Right hindlimb (tissue), 1 donor: ENCODE data around the gene ADD2.

Source experiments
- DNase-seq: peaks from one replicate; pipeline ENCODE4 v3.0.0-alpha.2; 2018

Gene ADD2

DNA sequence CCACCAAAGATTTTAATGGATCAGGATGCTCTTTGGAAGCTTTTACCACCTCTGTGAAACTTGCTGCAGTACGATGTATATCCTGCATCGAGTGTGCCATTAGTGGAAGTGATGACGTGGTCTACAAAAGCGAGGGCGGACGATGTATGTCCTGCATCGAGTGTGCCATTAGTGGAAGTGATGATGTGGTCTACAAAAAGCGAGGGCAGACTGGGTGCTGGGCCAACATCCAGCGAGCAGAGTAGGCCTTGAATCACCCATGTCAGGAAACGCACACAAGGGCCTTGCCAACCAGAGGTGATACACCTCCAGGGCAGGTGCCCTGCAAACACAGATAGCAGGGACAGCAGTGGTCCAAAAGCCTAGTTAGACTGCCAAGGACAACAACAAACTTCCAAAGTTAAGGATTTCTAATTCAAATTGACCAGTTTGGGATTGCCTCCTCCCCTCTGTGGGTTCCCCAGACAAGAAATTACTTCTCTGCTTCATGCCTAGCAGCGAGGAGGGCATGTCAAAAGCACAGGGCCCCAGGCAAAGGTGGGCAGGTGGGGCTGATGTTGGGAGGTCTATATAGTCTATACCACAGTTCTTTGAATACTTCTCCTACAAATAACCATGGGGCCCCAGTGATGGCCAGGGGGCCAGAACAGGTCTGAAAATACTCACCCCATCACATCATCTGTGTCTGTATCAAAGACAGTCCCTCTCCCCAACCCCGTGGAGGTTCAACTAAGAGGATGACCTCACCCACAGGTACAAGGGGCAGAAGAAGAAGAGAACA is 70.2 kb downstream of the ADD2 start:
- no peak for DNase-seq

DNA sequence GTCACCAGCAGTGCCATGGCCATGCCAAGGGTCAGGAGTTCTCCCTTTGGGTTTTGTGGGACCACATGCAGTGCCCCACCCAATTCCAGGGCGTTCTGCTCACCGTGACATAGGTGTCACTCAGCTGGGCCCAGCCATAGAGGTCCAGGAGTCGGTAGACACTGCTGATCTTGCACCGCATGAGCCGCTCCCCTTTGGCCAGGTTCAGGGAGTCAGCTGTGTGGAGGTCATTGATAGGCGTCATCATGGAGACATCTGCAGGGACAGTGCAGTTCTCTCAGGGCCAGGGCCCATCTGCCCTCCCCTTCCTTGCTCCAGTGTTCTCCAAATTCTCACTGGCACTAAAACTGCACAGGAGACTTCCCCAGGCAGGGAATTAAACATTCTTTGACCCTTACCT is 71.9 kb downstream of the ADD2 start:
- DNase-seq: no peak

DNA sequence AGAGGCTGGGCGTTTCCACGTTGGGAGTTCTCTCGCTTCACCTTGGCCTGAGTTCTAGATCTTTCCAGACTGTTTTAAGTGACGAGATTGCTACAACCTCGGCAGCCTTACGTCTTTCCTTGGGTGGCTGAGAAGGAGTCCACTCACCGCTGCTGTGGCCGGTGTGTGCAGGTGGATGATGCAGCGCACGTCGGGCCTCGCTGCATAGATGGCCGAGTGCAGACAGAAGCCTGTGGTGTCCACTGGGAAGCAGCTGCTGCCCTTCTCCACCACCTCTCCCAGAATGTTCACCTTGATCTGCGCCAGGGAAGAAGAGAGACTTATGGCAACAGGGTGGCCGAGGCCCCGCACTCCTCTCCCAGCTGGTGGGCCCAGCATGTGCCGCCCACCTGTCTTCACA is 75.7 kb downstream of the ADD2 start:
- no peak for DNase-seq

DNA sequence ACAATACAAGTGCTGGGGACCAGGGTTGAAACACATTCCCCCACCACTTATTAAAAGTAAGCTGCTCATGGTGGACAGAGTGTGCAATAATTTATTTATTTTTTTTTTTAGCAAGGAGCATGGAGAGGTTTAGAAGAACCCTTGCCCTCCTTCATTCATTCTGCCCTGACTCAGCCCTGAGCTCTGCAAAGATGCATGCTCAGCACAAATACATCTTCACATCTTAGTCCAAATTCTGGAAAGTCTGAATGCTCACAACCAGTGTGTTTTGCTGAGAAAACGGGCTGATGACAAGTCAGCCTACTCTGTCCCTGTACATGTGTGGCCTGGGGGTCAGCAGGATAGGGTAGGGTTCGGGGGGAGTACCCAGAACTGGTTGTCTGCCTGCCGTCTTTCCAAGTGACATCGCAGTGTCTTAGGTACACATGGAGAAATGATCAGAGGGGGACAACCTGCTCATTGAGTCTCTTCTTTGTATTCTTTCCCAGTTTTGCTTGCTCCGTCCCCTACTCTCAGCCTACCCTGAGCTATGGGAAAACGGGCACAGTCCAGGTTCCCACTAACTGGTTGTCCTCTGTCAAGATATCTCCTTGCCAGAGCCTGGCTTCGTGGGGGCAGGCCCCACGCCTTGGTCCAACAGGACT is 76.4 kb downstream of the ADD2 start:
- DNase-seq: no peak

DNA sequence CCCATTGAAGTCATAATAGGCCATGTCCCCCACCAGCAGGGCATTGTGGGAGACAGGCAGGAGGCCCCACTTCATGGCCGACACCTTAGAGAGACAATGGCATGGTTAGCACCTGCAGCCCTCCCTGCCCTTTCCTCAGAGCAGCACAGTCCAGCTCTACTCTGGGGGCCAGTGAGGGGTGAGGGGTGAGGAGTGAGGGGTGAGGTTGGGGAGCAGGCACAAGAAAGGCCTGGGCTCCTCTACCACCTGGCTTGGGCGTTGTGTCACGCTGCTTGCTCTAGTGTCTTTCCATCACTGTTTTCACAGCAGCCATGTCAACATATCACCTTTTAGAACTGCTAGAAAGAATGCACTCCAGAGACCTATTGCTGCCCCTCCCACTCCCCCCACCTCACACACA is 77.2 kb downstream of the ADD2 start:
- no peak for DNase-seq

DNA sequence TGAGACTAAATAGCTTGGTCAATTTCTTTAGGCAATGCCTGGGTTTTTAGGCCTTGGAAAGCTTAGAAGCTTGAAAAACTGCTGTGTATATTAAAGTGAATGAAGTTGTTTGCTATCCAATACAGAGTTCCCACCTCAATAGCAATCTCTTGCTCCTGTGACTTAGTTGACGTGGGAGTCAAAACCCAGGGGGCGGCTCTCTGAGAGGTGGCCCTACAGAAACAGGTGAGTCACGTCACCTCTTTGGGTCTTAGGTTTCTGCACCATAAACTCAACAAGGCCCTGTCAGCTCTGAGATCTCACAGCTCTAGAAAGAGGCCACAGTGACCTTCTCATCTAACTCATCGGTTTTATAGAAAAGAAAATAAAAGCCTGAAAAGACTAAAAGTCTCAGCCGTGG is 79.6 kb downstream of the ADD2 start:
- DNase-seq: no peak

DNA sequence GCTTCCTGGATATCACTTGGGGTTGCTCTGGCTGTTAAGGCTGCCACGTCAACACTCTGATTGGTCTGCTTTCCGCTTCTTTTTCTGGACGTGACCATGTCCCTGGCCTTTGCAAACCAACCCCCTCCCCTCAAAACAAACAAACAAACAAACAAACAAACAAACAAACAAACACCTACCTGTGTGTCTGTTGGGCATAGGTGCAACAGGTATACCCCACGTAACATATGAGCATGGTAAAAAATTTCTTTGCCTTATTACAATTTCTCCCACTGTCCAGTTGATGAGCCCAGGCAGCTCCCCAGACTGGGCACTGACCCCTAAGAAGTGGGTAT is 80.6 kb downstream of the ADD2 start:
- DNase-seq: no peak

DNA sequence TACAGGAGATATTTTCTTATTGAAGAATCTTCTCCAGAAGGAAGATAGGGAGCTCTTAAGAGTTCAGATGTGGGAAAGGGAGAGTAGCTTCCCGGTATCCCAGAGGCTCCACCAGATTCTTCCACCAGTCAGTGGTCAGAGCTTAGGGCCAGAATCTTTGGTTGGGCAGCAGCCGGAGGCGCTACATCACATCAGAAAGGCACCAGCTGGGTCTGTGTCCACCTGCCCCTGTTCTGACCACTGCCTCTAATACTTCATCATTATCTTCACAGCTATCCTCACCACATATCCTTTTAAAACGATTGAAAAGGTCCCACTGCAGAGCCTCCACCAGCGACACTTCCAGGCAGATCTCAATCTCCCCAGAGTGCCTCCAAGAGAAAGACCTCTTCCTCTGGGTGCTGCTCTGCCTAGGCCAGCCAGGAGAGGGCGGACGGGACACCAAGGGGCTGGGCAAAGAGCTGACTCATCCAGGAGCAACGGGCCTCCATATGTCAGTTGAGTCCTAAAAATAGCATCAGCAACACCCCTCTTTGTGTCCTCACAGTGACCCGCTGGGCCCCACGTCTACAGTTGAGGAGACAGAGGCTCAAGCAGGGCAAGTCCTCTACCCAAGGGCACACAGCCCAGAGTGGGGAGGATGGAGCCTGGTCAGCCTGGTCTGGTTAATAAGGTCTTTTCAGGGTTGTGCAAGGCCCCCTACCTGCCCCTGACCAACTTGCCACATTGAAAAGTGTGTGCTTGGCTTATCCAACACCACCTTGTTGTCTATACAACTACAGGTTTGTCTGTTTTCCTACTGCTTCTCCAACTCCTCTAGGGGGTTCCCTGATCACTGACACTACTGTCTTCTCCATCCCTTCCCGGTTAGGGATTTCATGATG is 81.2 kb downstream of the ADD2 start:
- peak; percentile 37 for DNase-seq

DNA sequence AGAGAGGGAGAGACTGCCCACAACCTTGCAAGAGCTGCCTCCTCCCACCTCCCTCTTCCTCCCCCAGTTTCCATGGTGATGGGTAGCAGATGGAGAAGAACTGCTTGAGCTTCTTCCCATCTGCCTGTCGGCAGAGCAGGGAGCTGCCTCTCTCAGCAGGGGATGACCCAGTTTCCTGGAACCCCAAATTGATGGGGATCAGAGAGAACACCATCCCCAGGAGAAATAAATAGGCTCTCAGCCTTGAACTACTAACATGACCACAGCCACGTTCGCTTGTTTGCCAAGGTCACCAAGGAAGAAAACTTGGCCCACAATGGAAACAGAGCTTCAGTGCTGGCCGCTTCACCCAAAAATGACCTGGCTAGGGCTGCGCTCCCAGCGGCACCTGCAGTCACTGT is 82.2 kb downstream of the ADD2 start:
- no peak for DNase-seq

DNA sequence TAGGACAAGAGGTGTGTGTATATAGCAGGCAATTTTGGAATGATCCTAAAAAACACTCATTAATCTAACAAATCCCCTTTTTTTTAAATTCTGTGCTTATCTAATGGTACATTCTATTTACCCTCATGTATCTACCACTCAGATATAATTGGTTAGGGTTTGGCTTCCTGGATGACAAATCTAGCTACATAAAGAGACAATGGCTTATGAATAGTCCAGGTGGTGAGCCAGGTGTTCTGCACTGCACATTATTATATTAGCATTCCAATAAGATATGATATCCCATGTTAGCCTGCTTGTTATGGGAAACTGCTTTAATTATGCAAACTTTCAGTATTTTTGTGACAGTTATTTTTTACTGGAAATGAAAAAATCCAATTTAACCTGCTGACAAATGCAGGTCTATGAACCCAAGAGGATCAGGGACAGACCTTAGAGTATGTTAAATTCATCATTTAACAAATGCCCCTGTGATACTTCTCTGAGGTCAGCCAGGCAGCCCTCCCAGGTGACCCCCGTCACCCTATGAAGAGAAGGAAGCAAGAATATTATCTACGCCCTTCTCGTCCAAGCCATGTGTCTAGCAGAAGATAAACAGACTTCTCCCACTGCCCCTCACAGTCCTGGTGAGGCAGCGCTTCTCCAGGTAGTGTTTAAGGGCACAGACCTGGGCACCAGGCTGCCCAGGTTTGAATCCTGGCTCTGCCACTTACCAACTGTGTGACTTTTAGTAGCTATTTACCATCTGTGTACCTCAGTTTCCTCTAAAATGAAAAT is 83.0 kb downstream of the ADD2 start:
- no peak for DNase-seq

DNA sequence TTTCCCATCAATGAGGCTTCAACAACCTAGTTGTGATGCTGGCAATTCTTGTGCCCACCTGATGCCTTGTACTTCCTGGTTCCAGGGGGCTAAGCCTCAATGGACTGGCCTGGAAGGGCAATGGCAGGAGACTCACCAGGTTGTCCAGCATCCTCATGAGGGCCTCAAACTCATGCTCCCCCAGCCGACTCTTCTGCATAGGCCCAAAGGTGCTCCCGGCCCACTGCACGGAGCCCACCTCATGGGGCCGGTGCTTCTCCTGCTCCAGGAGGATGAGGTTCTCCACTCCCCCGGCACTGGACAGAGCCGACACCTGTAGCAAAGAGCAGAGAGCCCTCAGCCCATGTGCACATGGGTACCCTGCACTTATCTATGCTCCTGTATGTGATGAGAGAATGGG is 84.5 kb downstream of the ADD2 start:
- DNase-seq: no peak

DNA sequence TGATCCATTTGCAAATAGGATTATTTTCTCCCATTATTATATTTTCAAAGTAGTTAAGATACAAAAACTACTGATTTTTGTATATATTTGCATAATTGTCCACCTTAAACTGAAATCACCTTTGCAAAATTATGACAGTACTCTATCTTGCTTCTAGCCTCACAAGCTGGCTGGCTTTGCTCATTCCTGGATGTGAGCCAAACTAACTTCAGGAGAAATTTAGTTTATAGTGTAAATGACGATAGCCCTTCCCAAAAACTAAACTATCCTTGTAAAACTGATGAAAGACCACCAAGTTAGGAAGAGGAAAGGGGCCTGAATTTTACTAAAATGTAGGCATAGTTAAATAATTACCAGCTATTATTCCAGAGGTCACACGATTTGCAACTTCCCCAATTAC is 87.3 kb downstream of the ADD2 start:
- DNase-seq: no peak

DNA sequence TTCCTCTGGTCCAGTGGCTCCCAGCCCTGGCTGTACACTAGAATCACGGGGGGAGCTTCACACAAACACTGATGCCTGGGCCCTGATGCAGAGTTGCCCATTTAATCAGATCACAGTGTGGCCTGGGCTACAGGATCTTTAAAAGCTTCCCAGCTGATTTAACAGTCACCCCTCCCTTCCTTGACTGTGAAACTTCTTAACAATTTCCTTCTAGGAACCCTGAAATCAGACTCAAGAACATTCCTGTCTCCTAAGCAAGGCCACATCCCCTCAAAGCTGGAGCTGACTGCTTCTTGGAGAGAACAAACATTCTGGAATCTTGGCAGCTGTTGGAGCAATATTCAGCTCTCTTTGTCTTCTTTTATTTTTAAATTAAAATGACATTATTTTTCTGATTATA is 88.7 kb downstream of the ADD2 start:
- DNase-seq: no peak

DNA sequence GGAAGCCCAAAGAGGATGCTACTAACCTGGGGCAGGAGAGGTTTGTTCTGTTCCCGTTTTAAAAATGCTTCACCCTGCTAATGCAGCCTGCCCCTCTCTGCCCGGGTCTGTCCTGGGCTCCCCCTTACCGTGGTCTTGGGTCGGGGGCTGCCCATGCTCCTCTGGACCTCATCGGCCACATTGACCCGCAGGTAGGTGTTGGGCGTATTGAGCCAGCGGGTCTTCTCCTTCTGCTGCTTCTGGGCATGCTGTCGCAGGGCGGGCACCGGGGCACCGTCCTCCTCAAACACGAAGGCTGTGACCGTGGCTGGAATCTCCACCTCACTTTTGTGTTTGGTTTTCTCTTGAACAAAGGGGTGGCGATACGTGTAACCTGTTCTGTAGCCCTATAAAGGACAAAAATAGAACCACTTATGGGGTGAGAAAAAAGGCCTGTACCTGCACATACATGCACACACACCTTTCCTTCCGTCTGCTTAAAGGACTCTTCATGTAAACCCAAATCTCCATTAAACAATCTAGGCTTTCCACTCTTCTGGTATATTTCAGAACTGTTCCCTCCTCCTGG is 89.3 kb downstream of the ADD2 start:
- DNase-seq: no peak

DNA sequence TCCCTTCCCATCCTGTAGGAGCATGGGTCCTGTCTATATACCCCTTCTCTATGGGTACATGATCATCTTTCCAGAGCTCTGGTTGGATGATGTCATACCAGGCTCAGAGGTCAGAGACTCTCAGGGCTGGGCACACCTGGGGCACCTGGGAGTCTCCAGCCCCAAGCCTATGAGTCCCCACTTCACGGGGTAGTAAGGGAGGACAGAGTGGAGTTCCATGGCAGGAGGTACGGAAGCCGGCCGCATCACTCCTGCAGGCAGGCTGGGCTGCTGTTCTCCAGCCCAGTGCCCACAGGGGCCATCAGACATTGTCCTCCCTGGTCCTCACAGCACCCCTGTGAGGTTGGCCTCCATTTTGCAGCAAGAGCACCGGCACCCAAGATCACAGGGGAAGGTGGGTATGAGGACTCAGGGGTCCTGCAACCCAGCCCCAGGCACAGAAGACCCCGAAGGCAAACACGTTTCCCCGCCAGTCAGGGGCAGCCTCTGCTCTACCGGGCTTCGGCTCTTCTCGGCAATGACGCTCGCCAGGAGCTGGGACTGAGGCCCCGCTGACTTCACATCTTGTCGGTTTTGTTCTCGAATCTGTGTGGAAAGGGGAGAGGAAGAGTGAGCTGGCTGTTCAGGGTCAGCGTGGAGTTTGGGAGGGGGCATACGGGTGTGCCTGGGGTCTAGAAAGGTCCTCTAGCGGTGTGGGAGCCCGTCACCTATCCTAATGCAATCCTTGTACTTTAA is 91.5 kb downstream of the ADD2 start:
- no peak for DNase-seq

DNA sequence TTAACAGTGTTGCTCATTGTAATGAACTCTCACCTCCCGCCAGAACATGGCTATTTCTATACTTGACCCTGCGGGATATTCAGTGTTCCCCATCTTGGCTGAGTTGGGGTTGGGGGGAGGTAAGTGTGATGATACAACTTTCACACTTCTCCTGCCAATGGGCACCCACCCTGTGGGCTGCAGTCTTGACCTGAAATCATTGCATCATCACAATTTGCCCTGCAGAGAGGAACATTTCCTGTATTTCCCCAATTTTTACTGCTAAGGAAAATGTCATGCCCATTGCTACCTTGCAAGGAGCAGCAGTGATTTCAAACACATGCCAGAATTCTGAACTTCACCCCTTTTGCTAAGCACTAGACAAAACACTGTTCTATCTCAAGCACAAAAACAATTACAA is 92.1 kb downstream of the ADD2 start:
- DNase-seq: no peak

DNA sequence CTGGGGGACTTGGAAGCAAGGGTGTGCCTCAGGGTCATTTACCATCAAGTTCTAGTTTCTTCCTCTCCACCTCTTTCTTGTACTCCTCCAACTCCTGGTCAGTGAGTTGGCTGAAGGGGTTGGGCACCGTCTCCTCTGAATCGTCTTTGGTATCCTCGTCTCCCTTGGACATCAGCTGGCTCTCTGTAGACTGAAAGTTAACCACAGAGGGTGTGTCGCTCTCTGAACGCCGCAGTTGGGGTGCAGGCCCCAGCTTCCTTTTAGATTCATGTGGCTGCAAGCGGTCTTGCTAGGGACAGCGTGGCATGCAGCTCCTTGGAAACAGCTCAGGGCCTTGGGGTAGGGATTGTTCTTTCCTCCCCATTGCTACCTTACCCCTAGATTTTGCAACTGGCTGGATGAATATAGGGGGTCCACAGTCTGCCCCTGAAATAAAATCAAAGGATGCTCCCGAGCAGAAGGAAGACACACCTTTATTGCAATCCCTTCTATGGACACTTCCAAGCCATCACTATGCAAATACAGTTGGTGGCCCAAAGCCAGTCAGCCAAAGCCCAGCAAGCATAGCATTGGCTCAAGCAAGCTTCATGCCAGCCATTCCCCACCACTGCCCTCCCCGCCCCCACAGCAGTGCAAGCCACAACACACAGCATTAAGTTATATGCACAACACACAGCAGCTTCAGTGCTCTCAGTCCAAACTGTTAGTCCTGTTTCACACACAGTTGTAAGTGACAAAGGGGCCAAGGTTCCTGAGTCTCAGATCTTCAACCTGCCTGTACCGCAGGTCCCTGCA is 93.2 kb downstream of the ADD2 start:
- DNase-seq: no peak

DNA sequence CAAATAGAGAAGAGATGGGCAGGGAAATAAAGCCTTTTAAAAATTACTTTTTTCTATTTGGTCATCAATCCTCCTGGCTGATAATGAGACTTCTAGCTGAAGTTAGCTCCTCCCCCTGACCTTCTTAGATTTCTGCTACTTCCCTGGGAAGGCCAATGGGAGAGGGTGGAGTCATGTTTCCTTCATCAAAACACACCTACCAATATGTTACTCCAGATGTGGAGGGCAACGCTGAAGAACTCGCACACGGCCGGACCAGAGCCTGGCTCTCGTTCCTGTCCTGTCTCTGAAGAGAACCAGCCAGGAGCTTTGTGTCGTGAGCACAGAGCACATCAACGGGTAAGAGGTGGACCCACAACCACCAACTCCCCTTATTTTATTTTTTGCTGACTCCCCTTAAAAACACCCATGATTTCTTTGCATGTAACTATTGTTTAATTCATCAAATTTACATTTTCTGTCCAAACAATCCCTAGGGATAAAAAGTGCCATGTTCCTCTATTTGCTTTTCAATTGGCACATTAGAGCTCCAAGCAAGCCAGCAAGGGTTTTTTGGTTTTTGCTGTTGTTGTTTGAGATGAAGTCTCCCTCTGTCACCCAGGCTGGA is 94.9 kb downstream of the ADD2 start:
- no peak for DNase-seq

DNA sequence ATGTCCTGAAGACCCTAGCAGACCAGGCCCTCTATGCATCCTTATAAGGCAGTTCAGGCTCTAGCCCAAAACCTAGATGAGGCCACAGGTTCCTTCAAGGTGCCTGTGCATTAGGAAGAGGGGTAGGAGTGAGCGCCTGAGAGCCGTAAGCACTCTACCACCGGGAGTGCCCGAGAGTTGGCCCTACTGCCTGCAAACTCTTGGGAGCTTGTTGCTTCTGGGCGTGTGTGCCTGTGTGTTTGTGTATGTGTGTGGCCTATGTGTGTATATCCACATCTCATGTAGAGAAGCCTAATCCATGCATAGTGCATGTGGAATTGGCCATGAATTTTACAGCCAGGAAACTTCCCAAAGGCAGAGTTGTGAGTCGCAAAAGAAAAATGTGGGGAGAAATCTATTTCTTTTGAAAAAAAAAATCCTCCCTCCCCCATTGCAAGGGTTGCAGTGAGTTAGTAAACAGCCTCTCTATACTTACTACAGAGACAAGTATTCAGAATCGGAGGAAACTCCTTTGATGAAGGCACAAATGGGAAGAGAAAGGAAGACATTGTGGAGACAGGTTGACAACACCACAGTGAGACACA is 96.8 kb downstream of the ADD2 start:
- no peak for DNase-seq

DNA sequence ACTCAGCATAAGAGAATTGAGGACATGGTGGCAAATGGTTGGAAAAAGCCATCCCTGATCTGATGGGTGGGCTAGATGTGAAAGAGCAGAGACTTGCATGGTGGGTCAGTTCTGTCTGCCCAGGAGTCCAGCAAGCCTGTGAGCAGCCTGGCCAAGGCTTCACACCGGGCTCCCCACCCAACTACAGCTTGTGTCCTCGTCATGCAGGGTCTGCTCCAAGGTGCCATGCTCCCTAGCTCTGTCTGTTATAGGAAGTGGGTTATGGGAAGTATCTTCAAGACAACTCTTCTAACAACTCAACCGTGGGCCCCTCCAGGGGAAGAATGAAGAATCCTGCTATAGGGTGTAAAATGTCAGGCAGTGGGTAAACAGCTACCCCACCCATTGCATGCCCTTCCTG is 97.4 kb downstream of the ADD2 start:
- no peak for DNase-seq
